ENCODE results near the gene OR2A42.
A peak's percentile ranks its signal among the peaks of the same experiment; 100 is the strongest.
"Not testable (repeated sequence)": the region's sequence is repeated elsewhere in the genome, so short reads cannot be mapped to it uniquely, and the experiment has no call there.

The OR2A42 gene

DNA sequence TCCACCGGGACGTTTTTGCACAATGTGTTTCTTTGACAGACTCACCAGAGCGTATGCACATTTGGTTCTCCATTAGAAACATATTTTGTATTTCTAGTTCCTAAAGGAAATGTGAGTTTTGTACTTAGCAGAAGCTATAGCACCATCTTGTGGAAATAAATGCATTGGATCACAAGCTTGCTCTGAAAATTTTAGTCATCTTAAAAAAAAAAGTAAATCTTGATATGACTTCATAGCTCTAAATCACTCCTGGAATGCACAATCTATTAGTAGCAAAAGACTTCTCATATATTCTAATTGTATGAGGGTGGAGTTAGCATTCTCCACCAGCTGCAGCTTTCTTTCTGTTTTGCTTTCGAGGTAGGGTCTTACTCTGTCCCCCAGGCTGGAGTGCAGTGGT, 20.3 kb downstream of the OR2A42 start:
- not testable (repeated sequence) for DNase-seq

DNA sequence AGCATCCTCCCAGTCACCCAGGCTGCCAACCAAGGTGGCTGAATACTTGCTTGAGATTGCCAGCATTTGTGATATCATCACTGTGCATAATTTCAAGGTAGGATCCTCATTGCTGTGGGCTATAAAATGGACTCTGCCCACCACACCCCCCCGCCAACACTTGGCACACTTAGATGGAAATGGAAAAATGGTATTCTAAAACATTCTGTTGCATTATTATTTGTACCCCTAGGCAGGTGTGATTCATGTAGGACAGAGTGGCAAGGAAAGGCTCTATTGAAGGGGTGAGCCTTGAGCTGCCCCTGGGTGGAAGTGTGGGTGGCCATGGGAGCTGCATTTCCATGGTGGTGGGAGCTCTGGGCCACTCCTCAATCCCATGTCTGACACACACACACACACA, 20.8 kb downstream of the OR2A42 start:
- not testable (repeated sequence) for DNase-seq

DNA sequence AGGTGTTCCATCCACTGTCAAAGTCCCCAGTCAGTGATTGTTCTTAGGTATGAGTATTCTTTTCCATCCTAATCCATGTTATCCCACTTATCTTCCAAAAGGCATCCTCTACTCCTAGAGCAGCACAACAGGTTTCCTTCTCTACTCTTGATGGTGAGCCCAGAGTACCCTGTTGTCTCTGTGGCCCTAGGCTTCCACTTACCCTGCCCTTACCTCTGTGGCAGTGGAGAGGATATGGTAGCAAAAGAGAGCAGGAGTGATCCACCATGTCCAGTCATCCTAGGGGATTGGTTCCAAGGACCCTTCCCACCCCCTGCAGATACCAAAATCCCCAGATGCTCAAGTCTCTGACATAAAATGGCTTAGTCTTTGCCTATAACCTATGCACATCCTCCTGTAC, 22.2 kb downstream of the OR2A42 start:
- DNase-seq = not testable (repeated sequence)

DNA sequence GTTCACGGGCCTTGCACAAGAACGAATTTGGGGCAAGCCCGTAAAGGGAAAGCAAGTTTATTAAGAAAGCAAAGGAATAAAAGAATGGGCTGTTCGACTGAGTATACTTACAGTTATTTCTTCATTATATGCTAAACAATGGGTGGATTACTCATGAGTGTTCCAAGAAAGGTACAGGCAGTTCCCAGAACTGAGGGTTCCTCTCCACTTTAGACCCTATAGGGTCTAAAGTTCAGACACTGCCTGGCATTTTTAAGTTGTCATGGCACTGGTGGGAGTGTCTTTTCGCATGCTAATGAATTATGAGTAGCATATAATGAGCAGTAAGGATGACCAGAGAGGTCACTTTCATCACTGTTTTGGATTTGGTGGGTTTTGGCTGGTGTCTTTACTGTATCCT, 34.1 kb downstream of the OR2A42 start:
- not testable (repeated sequence) for DNase-seq

DNA sequence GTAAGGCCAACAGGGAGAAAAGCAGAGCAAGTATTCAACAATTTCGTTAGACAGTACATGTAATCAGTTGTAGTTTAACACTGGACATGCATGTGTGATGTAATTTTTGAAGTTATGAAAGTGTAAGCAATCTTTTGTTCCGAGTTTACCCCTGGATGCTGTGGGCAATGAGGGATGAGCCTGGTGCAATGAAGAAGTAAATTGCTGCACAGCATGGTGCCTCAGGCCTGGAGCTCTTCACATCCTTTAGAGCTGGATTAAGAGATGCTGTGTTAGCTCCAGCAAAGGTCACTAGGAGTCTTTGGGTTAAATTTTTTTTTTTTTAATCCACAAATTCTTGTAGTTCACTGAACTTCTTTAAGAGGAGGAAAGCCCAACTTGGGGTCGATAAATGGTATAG, 36.3 kb downstream of the OR2A42 start:
- not testable (repeated sequence) for DNase-seq

DNA sequence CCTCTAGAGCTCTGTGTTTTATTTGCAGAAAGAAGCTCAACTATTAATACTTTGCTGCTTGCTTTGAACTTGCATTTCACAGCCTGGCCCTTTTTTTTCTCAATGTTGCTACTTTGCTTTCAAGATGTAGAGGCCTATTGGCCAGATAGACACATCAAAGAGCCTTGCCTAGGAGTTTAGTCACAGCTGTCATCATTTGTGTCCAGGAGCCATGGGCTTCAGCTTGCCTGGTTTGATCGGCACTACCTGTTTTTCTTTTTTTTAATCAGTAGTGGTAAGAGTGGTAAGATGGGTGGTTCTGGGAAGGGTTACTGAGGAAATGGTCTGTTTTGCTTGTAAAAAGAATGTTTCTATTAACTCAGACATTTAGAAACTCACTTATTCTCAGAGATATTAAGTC, 37.4 kb downstream of the OR2A42 start:
- not testable (repeated sequence) for DNase-seq

DNA sequence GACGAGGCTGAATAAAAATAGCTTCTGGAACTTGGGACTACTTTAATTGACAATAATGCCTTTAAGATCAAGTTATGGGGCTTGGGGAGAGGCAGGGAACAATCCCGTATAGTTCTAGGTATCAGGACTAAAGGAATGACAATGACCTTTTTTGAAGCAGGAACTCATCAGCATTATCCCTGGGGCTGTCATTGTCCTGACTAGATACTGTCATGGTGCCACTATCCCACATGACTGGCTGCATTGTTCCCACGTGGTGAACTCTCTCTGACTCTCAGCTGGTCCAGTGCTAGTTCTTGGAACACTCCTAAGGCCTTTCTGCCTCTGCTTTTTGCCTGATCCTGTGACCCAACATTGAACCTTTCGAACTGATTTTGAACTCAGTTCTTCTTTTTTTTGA, 40.5 kb downstream of the OR2A42 start:
- DNase-seq = not testable (repeated sequence)

DNA sequence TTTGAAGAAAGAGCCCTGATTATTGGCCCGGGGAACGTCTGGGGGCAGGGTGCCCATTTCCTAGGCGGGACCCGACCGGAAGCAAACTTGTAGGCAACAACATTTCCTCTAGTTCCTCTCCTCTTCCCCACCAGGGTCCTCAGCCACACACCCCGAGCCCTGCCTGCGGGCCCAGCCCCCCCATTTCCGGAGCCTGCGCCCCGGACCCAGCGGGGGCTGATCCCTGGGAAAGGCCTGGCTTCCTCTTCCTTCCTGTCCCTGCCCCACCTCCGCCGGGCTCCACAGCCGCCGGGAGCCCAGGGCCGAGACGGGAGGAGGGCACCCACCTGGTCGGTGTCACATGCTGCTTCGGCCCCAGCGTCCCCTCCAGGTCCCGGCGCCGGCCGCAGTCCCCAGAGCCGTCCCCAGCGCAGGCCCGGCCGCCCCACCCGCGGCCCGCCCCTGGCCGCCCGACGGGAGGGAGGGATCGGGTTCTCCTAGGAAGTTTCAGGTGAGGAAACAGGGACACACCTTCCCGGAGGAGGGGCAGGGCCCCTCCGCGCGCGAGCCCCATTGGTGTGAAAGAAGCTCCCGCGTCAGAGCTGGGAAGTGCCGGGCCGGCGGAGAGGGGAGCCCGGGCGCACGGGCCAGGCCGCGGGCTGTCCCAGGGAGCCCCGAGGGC, 44.1 kb downstream of the OR2A42 start, which contains the start of gene ARHGEF35:
Gene ARHGEF35 (minus strand): TSS at position 622 of the 661 bp plus-strand sequence. CDS start 7,450 bp downstream, outside the sequence.
- DNase-seq = peak in 1 of 2 experiments; percentile 22

DNA sequence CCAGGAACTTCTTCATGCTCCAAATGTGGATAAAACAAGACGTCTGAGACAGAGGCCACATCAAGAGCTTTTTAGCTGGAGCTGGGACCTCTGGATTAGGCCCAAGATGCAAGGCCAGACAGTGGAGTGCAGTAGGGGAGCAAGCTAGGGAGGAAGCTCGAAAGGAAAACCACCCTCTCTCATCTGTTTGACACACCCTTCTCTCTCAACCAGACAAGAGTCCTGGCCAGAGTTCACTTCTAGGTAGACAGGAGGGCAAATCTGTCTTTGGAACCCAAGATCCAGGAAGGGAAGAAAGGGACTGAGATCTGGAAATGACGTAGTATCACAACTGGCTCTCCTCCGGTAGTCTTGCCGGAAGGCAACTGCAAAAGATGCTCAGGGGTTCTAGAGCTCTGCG, 45.0 kb downstream of the OR2A42 start:
- DNase-seq = not testable (repeated sequence)

DNA sequence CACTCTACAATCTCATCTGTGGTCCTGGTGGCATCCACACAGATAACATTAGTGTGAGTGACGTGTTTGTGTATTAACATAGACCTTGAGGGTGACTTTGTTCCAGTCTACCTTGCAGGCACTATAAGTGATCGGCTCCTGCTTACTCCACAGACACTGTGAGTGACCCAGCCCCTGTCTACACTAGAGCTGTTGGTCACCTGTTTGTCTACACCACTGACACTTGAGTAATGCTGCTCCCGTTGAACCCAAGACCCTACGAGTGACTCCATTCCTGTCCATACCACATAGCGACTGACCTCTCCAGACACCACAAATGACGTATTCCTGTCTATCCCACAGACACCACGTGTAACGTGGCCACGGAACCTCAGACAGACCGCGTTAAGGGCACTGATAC, 45.6 kb downstream of the OR2A42 start:
- not testable (repeated sequence) for DNase-seq

DNA sequence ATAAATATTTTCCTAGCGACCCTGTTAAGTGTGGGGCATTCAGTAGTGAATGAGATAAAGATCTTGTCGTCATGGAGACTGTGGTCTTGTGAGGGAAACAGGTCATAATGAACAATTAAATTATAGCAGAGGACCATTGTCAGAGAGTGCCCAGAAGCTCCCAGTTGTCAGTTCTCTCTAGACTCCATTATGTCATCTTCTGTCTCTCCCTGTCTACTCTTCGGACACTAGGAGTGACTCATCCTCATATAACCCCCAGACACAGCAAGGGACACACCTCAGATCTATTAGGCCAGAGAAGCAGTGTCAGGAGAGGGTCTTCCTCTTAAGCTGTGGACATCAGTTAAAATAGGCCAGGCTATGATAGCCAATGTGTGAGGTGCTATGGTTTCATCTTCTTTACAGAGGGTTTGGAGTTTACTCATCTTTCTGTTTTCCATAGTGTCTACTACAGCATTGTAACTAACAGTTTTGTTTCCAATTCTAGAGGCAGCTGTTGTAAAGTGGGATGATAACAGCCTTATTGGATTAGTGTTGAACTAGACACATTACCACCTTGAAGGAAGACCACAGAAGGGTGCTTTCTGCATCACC, 50.7 kb downstream of the OR2A42 start:
- DNase-seq = not testable (repeated sequence)

DNA sequence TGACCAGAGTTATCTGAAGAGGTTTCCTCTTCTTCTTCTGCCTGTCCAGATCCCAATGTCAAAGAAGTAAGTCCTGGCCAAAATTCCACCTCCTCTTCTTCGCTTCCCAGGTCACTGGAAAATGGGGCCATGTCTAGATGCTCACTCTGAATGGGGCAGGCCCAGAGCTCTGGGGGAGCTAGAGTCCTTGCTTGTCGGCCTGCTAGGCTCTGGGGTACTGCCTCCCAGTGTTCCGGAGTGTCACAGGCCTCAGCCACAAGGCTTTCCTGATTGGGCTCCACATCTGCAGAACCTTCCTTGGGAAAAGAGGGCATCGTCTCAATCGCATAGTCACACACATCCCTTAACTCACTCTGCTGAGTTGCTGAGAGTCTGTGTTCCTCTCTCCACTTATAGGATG, 51.6 kb downstream of the OR2A42 start:
- DNase-seq = not testable (repeated sequence)

DNA sequence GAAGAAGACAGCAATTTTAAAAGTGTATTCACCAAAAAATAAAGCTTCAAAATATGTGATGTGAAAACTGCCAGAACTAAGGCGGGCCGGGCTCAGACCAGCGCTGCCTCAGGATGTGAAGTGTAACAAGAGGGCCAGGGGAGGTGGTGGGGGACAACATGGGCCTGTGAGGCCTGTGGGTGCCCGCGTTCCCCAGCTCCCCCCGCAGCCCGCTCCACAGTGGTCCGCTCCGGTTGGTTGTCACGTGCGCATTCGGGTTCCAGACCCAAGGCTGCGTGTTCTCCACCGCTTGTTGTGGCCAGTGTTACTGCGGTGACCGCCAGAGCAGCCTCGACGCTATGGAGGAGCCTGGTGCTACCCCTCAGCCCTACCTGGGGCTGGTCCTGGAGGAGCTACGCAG, 56.2 kb downstream of the OR2A42 start, which contains the start of gene CTAGE4:
Gene CTAGE4 (plus strand): TSS at position 301 of the 400 bp plus-strand sequence. CDS start 38 bp downstream, at position 339.
- not testable (repeated sequence) for DNase-seq

DNA sequence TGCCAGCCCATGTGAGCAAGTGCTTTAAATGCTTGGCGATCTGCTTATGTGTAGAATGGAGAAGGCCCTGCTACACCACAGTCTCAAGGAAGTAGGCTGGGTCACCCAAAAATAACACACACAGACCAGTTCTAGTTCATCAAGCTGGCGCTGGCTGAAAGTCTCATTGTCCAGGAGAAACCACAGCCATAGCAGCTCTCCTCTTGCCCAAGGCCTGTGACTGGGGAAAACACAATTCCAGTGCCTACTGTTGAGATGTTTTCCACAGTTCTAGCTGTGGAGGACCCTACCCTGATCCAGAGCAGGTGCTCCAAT, 60.3 kb downstream of the OR2A42 start:
- DNase-seq = not testable (repeated sequence)

DNA sequence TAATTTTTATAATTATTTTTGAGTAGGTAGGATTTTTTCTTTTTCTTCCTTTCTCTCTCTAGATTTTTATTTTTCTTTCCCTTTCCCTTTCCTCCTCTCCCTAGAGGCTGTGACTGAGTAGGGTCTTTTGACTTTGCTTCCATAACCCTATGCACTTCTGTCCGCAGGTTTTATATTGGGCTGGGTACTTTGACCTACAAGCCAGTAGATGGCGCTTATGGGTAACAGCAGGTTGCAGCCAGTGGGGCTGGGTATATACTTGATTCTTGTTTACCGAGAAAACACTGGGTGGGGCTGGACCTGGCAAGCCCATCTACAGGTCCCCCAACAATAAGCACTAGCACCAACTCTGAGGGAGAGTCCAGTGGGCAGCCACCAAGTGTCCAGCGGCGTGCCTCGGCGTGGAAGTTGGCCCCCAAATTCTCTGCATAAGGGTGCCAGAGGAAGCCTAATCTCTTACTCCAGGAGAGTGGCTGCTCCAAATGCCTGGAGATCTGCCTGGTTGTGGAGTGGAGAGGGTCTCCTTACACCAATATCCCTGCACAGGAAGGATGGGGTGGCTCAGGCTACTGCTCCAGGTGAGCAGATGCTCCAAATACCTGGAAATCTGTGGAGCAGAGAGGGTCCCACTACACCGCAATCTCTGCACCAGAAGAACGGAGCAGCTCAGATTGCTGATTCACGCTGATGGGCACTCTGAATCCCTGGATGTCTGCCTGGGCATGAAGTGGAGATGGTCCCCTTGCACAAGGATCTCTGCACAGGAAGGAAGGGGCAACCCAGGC, 60.8 kb downstream of the OR2A42 start:
- peak in 1 of 2 experiments; percentile 25 for DNase-seq
